Stimulated activated CD4-positive, alpha-beta T cell treated with anti-CD3 and anti-CD28 coated beads, Interleukin-15, amount 100 ng/mL, for 1 hour (primary cell): Measurements from ENCODE around the gene DCAF12.

Experiments used
- DNase-seq, 2 donors: peaks; one replicate each; pipeline ENCODE4 v3.0.0-alpha.2; 2020; ENCODE audit warnings: low read depth in 1 of 2, low spot score in 1 of 2

DCAF12 gene

GRCh38 chr9:34125681-34126206, 754 bp downstream of the DCAF12 start:
- DNase-seq, result no peak

GRCh38 chr9:34124926-34125325, 1.6 kb downstream of the DCAF12 start:
- no peak for DNase-seq

DNA sequence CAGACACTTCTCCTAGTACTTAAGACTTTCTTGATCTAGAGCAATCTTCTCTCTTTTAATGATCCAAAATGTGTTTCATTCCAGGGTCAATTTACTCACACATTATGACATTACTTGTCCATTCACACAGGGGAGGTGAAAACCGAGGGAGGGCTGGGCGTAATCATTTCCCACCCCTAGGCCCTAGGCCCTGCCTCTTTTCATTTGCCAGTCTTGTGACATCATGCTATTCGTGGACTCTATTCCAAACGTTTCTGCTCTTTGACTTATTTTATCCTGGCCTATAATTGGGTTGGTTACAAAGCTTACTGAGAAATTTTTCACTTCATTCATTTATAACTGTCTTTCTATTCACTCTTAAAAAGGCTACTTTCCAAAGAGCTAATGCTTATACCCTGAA, 2.4 kb downstream of the DCAF12 start:
- no peak for DNase-seq

- DNase-seq, result no peak
Measured at GRCh38 chr9:34123682-34124081, 2.8 kb downstream of the DCAF12 start.

- no peak for DNase-seq
Measured at GRCh38 chr9:34121996-34122395, 4.5 kb downstream of the DCAF12 start.

GRCh38 chr9:34119713-34120112, 6.8 kb downstream of the DCAF12 start:
- no peak for DNase-seq

- no peak for DNase-seq
Measured at GRCh38 chr9:34114436-34114835, 12.1 kb downstream of the DCAF12 start.

DNA sequence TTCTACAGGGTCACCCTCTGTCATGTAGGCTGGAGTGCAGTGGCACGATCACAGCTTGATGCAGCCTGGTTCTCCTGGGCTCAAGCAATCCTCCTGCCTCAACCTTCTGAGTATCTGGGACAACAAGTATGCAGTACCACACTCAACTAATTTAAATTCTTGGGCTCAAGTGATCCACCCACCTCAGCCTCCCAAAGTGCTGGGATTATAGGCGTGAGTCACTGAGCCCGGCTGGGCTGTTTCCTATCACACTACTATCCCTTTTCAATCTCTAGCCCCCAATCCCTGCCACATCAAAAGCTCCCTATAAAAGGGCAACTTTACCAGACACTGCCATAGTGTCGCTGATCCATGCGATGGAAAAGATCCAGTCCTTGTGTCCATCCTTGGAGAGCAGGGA, 20.4 kb downstream of the DCAF12 start:
- DNase-seq, result no peak

DNA sequence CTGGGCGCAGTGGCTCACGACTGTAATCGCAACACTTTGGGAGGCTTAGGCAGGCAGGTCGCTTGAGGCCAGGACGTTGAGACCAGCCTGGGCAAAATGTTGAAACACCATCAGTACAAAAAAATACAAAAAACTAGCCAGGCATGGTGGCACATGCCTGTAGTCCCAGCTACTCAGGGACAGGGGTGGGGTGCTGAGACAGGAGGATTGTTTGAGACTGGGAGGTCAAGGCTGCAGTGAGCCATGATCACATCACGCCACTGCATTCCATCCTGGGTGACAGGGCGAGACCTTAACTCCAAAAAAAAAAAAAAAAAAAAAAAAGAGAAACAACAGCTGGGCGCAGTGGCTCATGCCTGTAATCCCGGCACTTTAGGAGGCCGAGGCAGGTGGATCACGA, 23.7 kb downstream of the DCAF12 start:
- no peak for DNase-seq

DNA sequence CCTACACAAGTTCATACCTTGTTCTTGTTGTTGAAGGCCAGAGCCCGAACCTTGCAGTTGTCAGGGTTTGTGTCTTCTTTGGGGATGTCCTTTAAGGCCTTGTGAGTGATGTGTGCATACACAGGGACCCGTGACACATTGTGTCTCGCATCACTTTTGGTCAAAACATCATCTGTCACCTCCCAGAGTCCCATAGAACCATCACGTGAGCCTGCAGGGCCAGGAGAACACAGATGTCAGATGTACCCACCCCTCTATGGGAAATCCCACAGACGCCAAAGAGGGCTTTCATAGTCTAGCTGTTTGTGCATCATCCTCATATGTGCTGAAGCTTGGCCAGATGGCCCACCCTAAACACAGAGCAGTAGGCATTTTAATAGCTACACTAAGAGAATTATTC, 28.2 kb downstream of the DCAF12 start:
- DNase-seq, result no peak

DNA sequence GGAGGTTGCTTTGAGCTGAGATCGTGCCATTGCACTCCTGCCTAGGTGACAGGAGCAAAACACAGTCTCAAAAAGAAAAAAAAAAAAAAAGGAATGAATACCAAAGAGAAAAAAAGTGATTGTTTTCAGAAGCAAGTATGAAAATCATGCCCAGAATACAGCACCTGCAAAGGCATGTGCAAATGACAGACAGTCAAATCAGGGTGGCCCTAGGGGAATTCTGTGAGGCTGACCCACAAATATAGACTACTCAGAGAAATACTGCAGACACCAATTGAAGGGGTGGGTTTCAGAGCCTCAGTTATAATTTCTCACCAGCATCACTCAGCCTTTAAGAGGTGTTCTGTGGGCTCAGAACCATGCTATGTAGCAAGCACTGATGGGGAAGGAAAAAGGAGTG, 28.6 kb downstream of the DCAF12 start:
- DNase-seq, result no peak

- no peak for DNase-seq
Measured at GRCh38 chr9:34096751-34097150, 29.7 kb downstream of the DCAF12 start.

- no peak for DNase-seq
Measured at GRCh38 chr9:34093578-34093977, 32.9 kb downstream of the DCAF12 start.

GRCh38 chr9:34089311-34089710, 37.2 kb downstream of the DCAF12 start:
- DNase-seq, result no peak

DNA sequence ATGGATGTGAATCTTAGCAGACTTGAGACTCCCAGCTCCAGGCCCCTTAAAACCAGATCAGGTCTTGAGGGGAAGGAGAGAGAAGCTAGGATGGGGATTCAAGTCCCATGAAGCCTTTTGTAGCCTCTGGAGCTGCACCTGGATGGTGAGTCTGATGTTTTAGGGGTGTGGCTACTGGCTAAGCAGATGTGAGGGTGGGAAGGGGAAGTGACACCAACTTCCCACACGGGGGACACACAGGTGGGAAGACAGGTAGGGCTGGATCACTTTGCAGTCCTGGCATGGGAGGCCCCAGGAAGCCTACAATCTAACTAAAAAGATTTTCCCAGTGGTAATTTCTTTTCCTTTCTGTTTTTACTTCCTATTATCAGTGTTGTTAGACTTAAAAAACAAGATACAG, 39.1 kb downstream of the DCAF12 start:
- no peak for DNase-seq

- no peak for DNase-seq
Measured at GRCh38 chr9:34086864-34087263, 39.6 kb downstream of the DCAF12 start.

DNA sequence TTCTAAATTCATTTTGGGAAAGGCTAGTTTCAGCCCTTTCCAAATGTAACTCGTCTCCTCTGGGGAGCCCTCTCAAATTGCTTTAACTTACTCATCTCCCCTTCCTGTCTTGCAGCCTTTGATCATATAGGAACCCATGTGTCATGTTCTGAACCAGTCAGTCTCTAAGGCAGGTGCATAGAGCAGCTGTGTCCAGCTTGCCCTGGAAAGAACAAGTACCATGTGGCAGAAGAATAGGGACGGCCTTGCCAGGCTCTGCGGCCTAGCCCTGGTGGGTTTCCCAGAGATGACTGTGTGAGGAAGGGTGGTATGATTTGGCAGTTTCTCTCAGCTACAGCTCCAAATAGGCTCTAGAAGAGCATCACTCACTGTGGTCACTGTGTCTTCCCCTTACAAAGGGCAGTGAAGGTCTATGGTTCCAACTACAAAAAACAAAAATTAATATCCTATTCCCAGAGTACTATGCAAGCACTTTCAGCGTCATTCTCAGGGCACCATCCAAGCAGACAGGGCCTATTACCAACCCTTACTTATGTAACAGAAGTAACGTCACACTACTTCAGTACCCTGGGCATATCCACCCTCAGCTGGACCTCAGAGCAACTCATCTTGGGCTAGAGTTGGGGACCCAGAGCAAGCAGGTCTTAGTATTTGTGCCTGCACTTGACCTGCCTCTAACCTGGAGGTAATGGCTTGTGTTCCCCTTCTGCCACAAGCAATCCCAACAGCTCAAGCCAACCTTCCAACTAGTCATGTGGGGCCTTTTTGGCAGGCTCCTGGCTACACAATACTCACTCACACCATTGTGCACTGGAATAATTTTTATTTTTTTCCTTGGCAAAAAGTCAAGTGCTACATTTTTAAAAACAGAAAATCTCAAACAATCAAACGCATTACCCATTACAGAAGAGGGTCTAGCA, 40.7 kb downstream of the DCAF12 start:
- DNase-seq, result no peak

- DNase-seq, result no peak
Measured at GRCh38 chr9:34084562-34084961, 41.9 kb downstream of the DCAF12 start.

GRCh38 chr9:34079181-34079580, 47.3 kb downstream of the DCAF12 start:
- DNase-seq, result no peak

- DNase-seq, result no peak
Measured at GRCh38 chr9:34072868-34073590, 53.5 kb downstream of the DCAF12 start.

- DNase-seq, result no peak
Measured at GRCh38 chr9:34072410-34072809, 54.1 kb downstream of the DCAF12 start.

GRCh38 chr9:34070606-34071324, 55.7 kb downstream of the DCAF12 start:
- no peak for DNase-seq
